Transverse colon (tissue), 4 donors: Measurements from ENCODE around the gene FXYD5.

Source experiments
- EP300 ChIP-seq: sonication (generic); formaldehyde crosslinking; IDR thresholded peaks from one replicate; pipeline ENCODE4 v1.6.1; 2017; ENCODE audit warnings: antibody characterized with exemption, low read depth
- POLR2AphosphoS5 ChIP-seq, 3 donors: sonication (generic); formaldehyde crosslinking; IDR thresholded peaks; one replicate each; pipeline ENCODE4 v1.6.1; 2016; ENCODE audit warnings: antibody characterized with exemption in 3 of 3
- TF ChIP-seq, protein P1 (sequence below), 5 experiments: fragments of 200-600 bp in 3 of 5; fragments of 450-650 bp in 2 of 5; sonication (generic) in 3 of 5; IDR thresholded peaks; 1 replicate in 2 of 5; 2 replicates in 3 of 5; pipeline ENCODE4 v1.5.1; 2016 to 2017; ENCODE audit warnings: antibody characterized with exemption in 5 of 5, inconsistent platforms in 3 of 5, mild to moderate bottlenecking in 2 of 5, moderate library complexity in 1 of 5

GRCh38 chr19:35108730-35109129 lies 45.8 kb upstream of the FXYD5 start:
- TF ChIP-seq, protein P1, sequence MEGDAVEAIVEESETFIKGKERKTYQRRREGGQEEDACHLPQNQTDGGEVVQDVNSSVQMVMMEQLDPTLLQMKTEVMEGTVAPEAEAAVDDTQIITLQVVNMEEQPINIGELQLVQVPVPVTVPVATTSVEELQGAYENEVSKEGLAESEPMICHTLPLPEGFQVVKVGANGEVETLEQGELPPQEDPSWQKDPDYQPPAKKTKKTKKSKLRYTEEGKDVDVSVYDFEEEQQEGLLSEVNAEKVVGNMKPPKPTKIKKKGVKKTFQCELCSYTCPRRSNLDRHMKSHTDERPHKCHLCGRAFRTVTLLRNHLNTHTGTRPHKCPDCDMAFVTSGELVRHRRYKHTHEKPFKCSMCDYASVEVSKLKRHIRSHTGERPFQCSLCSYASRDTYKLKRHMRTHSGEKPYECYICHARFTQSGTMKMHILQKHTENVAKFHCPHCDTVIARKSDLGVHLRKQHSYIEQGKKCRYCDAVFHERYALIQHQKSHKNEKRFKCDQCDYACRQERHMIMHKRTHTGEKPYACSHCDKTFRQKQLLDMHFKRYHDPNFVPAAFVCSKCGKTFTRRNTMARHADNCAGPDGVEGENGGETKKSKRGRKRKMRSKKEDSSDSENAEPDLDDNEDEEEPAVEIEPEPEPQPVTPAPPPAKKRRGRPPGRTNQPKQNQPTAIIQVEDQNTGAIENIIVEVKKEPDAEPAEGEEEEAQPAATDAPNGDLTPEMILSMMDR (IDR thresholded peaks at IDR 0.05) = no peak
- no peak for TF ChIP-seq EP300
- no peak for TF ChIP-seq POLR2AphosphoS5 (IDR thresholded peaks at IDR 0.05)
